ENCODE data around the gene OR1D5. TPM values are rescaled to one million over a fixed set of nuclear protein-coding genes. Genes with fewer than 3 reads are reported as not detected.

OR1D5 gene
- total RNA-seq, 3 donors from 2014 or later, result not detected

- DNase-seq (no peak), ATAC-seq (no peak)
- TF ChIP-seq, protein P1, sequence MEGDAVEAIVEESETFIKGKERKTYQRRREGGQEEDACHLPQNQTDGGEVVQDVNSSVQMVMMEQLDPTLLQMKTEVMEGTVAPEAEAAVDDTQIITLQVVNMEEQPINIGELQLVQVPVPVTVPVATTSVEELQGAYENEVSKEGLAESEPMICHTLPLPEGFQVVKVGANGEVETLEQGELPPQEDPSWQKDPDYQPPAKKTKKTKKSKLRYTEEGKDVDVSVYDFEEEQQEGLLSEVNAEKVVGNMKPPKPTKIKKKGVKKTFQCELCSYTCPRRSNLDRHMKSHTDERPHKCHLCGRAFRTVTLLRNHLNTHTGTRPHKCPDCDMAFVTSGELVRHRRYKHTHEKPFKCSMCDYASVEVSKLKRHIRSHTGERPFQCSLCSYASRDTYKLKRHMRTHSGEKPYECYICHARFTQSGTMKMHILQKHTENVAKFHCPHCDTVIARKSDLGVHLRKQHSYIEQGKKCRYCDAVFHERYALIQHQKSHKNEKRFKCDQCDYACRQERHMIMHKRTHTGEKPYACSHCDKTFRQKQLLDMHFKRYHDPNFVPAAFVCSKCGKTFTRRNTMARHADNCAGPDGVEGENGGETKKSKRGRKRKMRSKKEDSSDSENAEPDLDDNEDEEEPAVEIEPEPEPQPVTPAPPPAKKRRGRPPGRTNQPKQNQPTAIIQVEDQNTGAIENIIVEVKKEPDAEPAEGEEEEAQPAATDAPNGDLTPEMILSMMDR (IDR thresholded peaks at IDR 0.05), result no peak
- Histone ChIP-seq H3K36me3 (ENCODE audit: low read depth) (no peaks in the 10 kb centered on the region), H3K4me1 (ENCODE audit: low read depth) (no peaks in the 10 kb centered on the region), H3K4me3 (no peak overlapping the region), H3K9me3 (peaks cover 3% of the 10 kb centered on the region)
- intact Hi-C loops (cut with DNase I, micrococcal nuclease), result no loop called here
These were observed 35.4 kb downstream of the OR1D5 start for GRCh38 chr17:3027786-3028532.

DNA sequence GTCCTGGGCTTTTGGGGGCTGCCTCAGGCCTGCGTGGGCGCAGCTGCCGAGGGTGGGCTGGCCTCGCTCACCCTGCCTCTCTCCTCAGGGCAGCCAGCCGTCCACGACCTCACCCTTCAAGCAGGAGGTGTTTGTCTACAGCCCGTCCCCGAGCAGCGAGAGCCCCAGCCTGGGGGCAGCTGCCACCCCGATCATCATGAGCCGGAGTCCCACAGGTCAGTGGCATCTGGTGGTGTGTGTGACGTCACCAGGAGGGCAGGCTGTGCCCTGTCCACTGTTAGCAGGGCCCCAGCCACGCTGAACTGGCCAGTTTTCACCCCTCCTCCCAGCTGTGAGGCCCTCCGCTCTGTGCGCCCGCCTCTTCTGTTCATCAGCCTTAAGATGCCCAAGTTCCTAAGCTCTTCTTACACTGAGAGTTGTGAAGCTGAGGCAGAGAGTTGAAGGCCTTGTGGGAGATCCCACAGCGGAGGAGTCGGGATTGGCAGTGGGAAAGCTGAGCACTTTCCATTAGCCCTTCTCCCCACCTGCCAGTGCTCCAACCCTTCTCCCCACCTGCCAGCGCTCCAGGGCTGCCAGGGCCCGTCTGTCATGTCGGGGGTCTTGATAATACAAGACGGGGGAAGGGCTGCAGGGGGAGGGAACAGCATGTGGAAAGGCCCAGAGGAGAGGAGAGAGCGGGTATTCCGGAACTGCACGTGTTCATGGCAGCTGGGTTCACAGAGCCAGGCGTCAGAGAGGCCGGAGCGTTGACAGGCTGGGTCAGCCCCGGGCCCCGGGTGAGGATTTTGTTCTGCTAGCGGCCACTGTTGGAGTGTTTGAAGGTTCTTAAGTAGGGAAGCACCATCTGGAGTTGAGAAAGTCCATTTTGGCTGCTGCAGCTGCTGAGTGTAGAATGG, 36.3 kb downstream of the OR1D5 start:
- no peaks in the 10 kb centered on the region for H3K36me3 ChIP-seq (ENCODE audit: low read depth)
- H3K4me1 ChIP-seq (ENCODE audit: low read depth), result no peaks in the 10 kb centered on the region
- TF ChIP-seq, protein P1 (IDR thresholded peaks at IDR 0.05), result no peak
- no peak overlapping the region for H3K4me3 ChIP-seq
- intact Hi-C loops (cut with DNase I, micrococcal nuclease), result no loop called here
- peaks cover 11% of the 10 kb centered on the region for H3K9me3 ChIP-seq
- ATAC-seq, result no peak
- DNase-seq, result no peak

- TF ChIP-seq, protein P1 (IDR thresholded peaks at IDR 0.05), result no peak
- ATAC-seq, result no peak
- intact Hi-C loops (cut with DNase I, micrococcal nuclease), result no loop called here
These were observed 37.1 kb downstream of the OR1D5 start for GRCh38 chr17:3026125-3026855.

GRCh38 chr17:3025421-3026124, 37.8 kb downstream of the OR1D5 start:
- H3K4me3 ChIP-seq, result no peak overlapping the region
- no peaks in the 10 kb centered on the region for H3K4me1 ChIP-seq (ENCODE audit: low read depth)
- TF ChIP-seq, protein P1 (IDR thresholded peaks at IDR 0.05), result no peak
- no peaks in the 10 kb centered on the region for H3K36me3 ChIP-seq (ENCODE audit: low read depth)
- no peak for ATAC-seq
- DNase-seq, result no peak
- intact Hi-C loops (cut with DNase I, micrococcal nuclease), result no loop called here
- H3K9me3 ChIP-seq, result peaks cover 13% of the 10 kb centered on the region

More at GRCh38 chr17:3026125-3026855, 37.1 kb downstream of the OR1D5 start:
- Histone ChIP-seq H3K4me1 (ENCODE audit: low read depth) (no peaks in the 10 kb centered on the region), H3K4me3 (no peak overlapping the region), H3K36me3 (ENCODE audit: low read depth) (no peaks in the 10 kb centered on the region), H3K9me3 (peaks cover 13% of the 10 kb centered on the region)
- no peak for DNase-seq

DNA sequence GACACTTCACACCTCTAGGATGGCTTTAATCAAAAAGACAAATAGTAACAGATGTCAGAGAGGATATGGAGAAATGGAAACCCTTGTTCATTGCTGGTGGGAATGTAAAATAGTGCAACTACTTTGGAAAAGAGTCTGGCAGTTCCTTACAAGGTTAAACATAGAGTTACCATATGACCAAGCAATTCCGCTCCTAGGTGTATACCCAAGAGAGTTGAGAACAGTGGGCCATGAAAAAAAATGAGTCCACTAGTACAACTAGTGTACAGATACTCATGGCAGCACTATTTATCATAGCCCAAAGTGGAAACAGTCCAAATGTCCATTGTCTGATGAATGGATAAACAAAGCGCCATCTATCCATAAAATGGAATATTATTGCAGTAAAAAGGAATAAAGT, 39.1 kb downstream of the OR1D5 start:
- TF ChIP-seq, protein P1 (IDR thresholded peaks at IDR 0.05), result no peak
- intact Hi-C loops (cut with DNase I, micrococcal nuclease), result no loop called here
- no peak overlapping the region for H3K4me3 ChIP-seq
- DNase-seq (no peak), ATAC-seq (no peak)
- no peaks in the 10 kb centered on the region for H3K36me3 ChIP-seq (ENCODE audit: low read depth)
- H3K9me3 ChIP-seq, result peaks cover 13% of the 10 kb centered on the region
- no peaks in the 10 kb centered on the region for H3K4me1 ChIP-seq (ENCODE audit: low read depth)
